Measurements from ENCODE around the gene ATAD1.

Gene ATAD1

GRCh38 chr10:87799860-87800259 is 18.2 kb downstream of the ATAD1 start:
- Histone ChIP-seq H3K9me3 (ENCODE audit: low read depth, low read length) (no peaks in the 10 kb centered on the region), H3K36me3 (ENCODE audit: insufficient read depth, low read length) (peaks cover 29% of the 10 kb centered on the region), H3K4me3 (no peak overlapping the region), H3K27ac (no peak overlapping the region), H3K9ac (ENCODE audit: insufficient read length) (no peak overlapping the region)
- TF ChIP-seq POLR2AphosphoS5 (IDR thresholded peaks at IDR 0.05; ENCODE audit: borderline replicate concordance, low read depth, low read length): no peak
- TF ChIP-seq FOXP2 (optimal IDR thresholded peaks at IDR 0.05; ENCODE audit: control extremely low read depth, extremely low read length, insufficient read depth): no peak
- no peak for TF ChIP-seq EZH2 (IDR thresholded peaks at IDR 0.05)
- DNase-seq (ENCODE audit: low read depth, low spot score): no peak

- Histone ChIP-seq H3K36me3 (ENCODE audit: insufficient read depth, low read length) (peaks cover 20% of the 10 kb centered on the region), H3K9me3 (ENCODE audit: low read depth, low read length) (no peaks in the 10 kb centered on the region), H3K27ac (no peak overlapping the region), H3K4me3 (no peak overlapping the region), H3K9ac (ENCODE audit: insufficient read length) (no peak overlapping the region)
- DNase-seq (ENCODE audit: low read depth, low spot score): no peak
- no peak for TF ChIP-seq FOXP2 (optimal IDR thresholded peaks at IDR 0.05; ENCODE audit: control extremely low read depth, extremely low read length, insufficient read depth)
- TF ChIP-seq EZH2 (IDR thresholded peaks at IDR 0.05): no peak
- TF ChIP-seq POLR2AphosphoS5 (IDR thresholded peaks at IDR 0.05; ENCODE audit: borderline replicate concordance, low read depth, low read length): no peak
These were observed 19.9 kb downstream of the ATAD1 start for GRCh38 chr10:87798082-87798481.

DNA sequence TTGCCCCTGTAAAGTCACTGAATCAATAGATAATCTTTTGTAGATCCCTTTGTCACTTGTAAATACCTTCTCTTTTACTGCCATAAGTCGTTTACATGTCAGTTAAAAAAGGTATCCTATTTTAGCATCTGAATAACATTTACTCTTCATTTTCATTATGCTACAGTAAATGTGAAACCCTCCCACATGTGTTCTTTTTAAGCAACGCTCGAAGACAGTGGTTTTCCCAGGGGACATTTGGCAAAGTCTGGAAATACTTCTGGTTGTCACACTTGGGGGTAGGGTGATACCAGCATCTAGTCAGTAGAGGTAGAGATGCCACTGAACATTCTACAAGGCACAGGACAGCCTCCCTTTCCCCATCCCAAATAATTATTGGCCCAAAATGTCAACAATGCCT is 23.7 kb downstream of the ATAD1 start:
- no peak overlapping the region for H3K4me3 ChIP-seq
- no peak for TF ChIP-seq POLR2AphosphoS5 (IDR thresholded peaks at IDR 0.05; ENCODE audit: borderline replicate concordance, low read depth, low read length)
- TF ChIP-seq FOXP2 (optimal IDR thresholded peaks at IDR 0.05; ENCODE audit: control extremely low read depth, extremely low read length, insufficient read depth): no peak
- no peak for TF ChIP-seq EZH2 (IDR thresholded peaks at IDR 0.05)
- no peak overlapping the region for H3K9ac ChIP-seq (ENCODE audit: insufficient read length)
- H3K36me3 ChIP-seq (ENCODE audit: insufficient read depth, low read length): peaks cover 3% of the 10 kb centered on the region; the same call in 1 of the 2 replicates
- no peaks in the 10 kb centered on the region for H3K9me3 ChIP-seq (ENCODE audit: low read depth, low read length)
- H3K27ac ChIP-seq: no peak overlapping the region
- no peak for DNase-seq (ENCODE audit: low read depth, low spot score)

DNA sequence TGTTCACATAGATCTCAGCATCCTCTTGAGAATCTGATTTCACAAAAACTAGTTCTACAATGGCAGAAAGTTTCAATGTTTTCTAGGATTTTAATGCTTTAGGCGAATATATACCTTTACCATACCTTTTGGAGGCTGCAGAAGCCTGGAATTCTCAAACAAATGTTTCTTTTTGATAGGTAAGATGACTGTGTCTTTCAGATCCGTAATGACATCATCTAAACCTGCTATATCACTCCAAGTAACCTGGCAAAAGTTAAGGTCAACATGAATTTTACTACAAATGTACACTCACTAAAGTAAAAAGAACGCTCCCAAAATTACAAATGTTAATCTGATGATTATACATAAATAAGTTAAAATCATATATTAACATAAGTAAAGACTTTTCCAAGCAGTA is 27.8 kb downstream of the ATAD1 start:
- Histone ChIP-seq H3K9me3 (ENCODE audit: low read depth, low read length) (no peaks in the 10 kb centered on the region), H3K9ac (ENCODE audit: insufficient read length) (no peak overlapping the region), H3K4me3 (no peak overlapping the region), H3K36me3 (ENCODE audit: insufficient read depth, low read length) (0 out of 2 replicates have a peak, but pooled peaks cover 5% of the 10 kb centered on the region), H3K27ac (no peak overlapping the region)
- no peak for DNase-seq (ENCODE audit: low read depth, low spot score)
- TF ChIP-seq FOXP2 (optimal IDR thresholded peaks at IDR 0.05; ENCODE audit: control extremely low read depth, extremely low read length, insufficient read depth): no peak
- no peak for TF ChIP-seq EZH2 (IDR thresholded peaks at IDR 0.05)
- no peak for TF ChIP-seq POLR2AphosphoS5 (IDR thresholded peaks at IDR 0.05; ENCODE audit: borderline replicate concordance, low read depth, low read length)

DNA sequence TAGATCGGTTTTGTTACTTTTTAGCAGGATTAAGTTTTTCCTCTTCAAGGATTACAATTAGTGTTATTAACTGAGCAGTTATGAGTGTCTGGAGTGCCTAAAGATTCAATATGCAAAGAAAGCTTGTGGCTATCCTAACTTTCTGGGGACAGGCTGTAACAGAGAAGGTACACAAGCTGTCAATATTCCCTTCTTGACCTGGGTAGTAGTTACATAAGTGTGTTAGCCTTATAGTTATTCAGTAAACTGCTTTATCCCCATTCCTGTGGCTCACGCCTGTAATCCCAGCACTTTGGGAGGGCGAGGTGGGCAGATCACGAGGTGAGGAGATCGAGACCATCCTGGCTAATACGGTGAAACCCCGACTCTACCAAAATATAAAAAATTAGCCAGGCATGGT is 31.6 kb downstream of the ATAD1 start:
- H3K4me3 ChIP-seq: no peak overlapping the region
- peaks cover 13% of the 10 kb centered on the region; the same call in 1 of the 2 replicates for H3K36me3 ChIP-seq (ENCODE audit: insufficient read depth, low read length)
- TF ChIP-seq EZH2 (IDR thresholded peaks at IDR 0.05) (no peak), FOXP2 (optimal IDR thresholded peaks at IDR 0.05; ENCODE audit: control extremely low read depth, extremely low read length, insufficient read depth) (no peak), POLR2AphosphoS5 (IDR thresholded peaks at IDR 0.05; ENCODE audit: borderline replicate concordance, low read depth, low read length) (no peak)

GRCh38 chr10:87782721-87783120 is 35.3 kb downstream of the ATAD1 start:
- Histone ChIP-seq H3K9ac (ENCODE audit: insufficient read length) (no peak overlapping the region), H3K27ac (no peak overlapping the region), H3K36me3 (ENCODE audit: insufficient read depth, low read length) (peaks cover 15% of the 10 kb centered on the region; the same call in 1 of the 2 replicates), H3K4me3 (no peak overlapping the region), H3K9me3 (ENCODE audit: low read depth, low read length) (no peaks in the 10 kb centered on the region)
- DNase-seq (ENCODE audit: low read depth, low spot score): no peak
- TF ChIP-seq EZH2 (IDR thresholded peaks at IDR 0.05) (no peak), FOXP2 (optimal IDR thresholded peaks at IDR 0.05; ENCODE audit: control extremely low read depth, extremely low read length, insufficient read depth) (no peak), POLR2AphosphoS5 (IDR thresholded peaks at IDR 0.05; ENCODE audit: borderline replicate concordance, low read depth, low read length) (no peak)

More for the DNA sequence above, 31.6 kb downstream of the ATAD1 start:
- no peak overlapping the region for H3K9ac ChIP-seq (ENCODE audit: insufficient read length)
- H3K27ac ChIP-seq: no peak overlapping the region
- H3K9me3 ChIP-seq (ENCODE audit: low read depth, low read length): no peaks in the 10 kb centered on the region
- DNase-seq (ENCODE audit: low read depth, low spot score): no peak

GRCh38 chr10:87781545-87781944 is 36.5 kb downstream of the ATAD1 start:
- no peak overlapping the region for H3K4me3 ChIP-seq
- TF ChIP-seq EZH2 (IDR thresholded peaks at IDR 0.05): no peak
- TF ChIP-seq POLR2AphosphoS5 (IDR thresholded peaks at IDR 0.05; ENCODE audit: borderline replicate concordance, low read depth, low read length): no peak
- TF ChIP-seq FOXP2 (optimal IDR thresholded peaks at IDR 0.05; ENCODE audit: control extremely low read depth, extremely low read length, insufficient read depth): no peak
- no peak overlapping the region for H3K27ac ChIP-seq
- H3K9me3 ChIP-seq (ENCODE audit: low read depth, low read length): no peaks in the 10 kb centered on the region
- peaks cover 15% of the 10 kb centered on the region; the same call in 1 of the 2 replicates for H3K36me3 ChIP-seq (ENCODE audit: insufficient read depth, low read length)
- DNase-seq (ENCODE audit: low read depth, low spot score): no peak
- no peak overlapping the region for H3K9ac ChIP-seq (ENCODE audit: insufficient read length)

GRCh38 chr10:87776328-87776727 is 41.7 kb downstream of the ATAD1 start:
- Histone ChIP-seq H3K27ac (no peak overlapping the region), H3K4me3 (no peak overlapping the region), H3K9ac (ENCODE audit: insufficient read length) (no peak overlapping the region), H3K9me3 (ENCODE audit: low read depth, low read length) (no peaks in the 10 kb centered on the region), H3K36me3 (ENCODE audit: insufficient read depth, low read length) (peaks cover 7% of the 10 kb centered on the region; the same call in 1 of the 2 replicates)
- TF ChIP-seq EZH2 (IDR thresholded peaks at IDR 0.05): no peak
- no peak for TF ChIP-seq FOXP2 (optimal IDR thresholded peaks at IDR 0.05; ENCODE audit: control extremely low read depth, extremely low read length, insufficient read depth)
- TF ChIP-seq POLR2AphosphoS5 (IDR thresholded peaks at IDR 0.05; ENCODE audit: borderline replicate concordance, low read depth, low read length): no peak
- DNase-seq (ENCODE audit: low read depth, low spot score): no peak

- H3K27ac ChIP-seq: no peak overlapping the region
- no peaks in the 10 kb centered on the region for H3K9me3 ChIP-seq (ENCODE audit: low read depth, low read length)
- no peak overlapping the region for H3K4me3 ChIP-seq
- no peak overlapping the region for H3K9ac ChIP-seq (ENCODE audit: insufficient read length)
- TF ChIP-seq EZH2 (IDR thresholded peaks at IDR 0.05): no peak
- H3K36me3 ChIP-seq (ENCODE audit: insufficient read depth, low read length): peaks cover 7% of the 10 kb centered on the region; the same call in 1 of the 2 replicates
- no peak for DNase-seq (ENCODE audit: low read depth, low spot score)
These were observed 42.3 kb downstream of the ATAD1 start for GRCh38 chr10:87775766-87776165.

Data from SK-N-MC (cell line).